ENCODE results near the gene MRPS34. TPM values are rescaled to one million over a fixed set of nuclear protein-coding genes. Genes with fewer than 3 reads are reported as not detected.
"Not testable (repeated sequence)": the region's sequence is repeated elsewhere in the genome, so short reads cannot be mapped to it uniquely, and the experiment has no call there.

Gene MRPS34
- total RNA-seq, 1 donor from 2014 or later = 184 TPM

- intact Hi-C loops (cut with micrococcal nuclease) = no loop called here
Measured at GRCh38 chr16:1745181-1745899, 27.6 kb downstream of the MRPS34 start.

GRCh38 chr16:1744338-1744840 lies 28.5 kb downstream of the MRPS34 start:
- peaks cover 17% of the 10 kb centered on the region for H3K36me3 Mint-ChIP-seq (ENCODE audit: low read depth)
- DNase-seq (ENCODE audit: low spot score) = no peak
- H3K27me3 Mint-ChIP-seq (ENCODE audit: low read depth) = no peaks in the 10 kb centered on the region
- no peaks in the 10 kb centered on the region for H3K9me3 Mint-ChIP-seq
- intact Hi-C loops (cut with micrococcal nuclease) = no loop called here
- H3K27ac Mint-ChIP-seq = no peak overlapping the region
- no peaks in the 10 kb centered on the region for H3K4me1 Mint-ChIP-seq (ENCODE audit: low read depth)
- no peak overlapping the region for H3K4me3 Mint-ChIP-seq (ENCODE audit: low read depth)

More at GRCh38 chr16:1745181-1745899, 27.6 kb downstream of the MRPS34 start:
- peaks cover 17% of the 10 kb centered on the region for H3K36me3 Mint-ChIP-seq (ENCODE audit: low read depth)
- H3K4me3 Mint-ChIP-seq (ENCODE audit: low read depth) = no peak overlapping the region
- no peak overlapping the region for H3K27ac Mint-ChIP-seq
- no peaks in the 10 kb centered on the region for H3K27me3 Mint-ChIP-seq (ENCODE audit: low read depth)
- H3K9me3 Mint-ChIP-seq = no peaks in the 10 kb centered on the region
- no peak for DNase-seq (ENCODE audit: low spot score)
- no peaks in the 10 kb centered on the region for H3K4me1 Mint-ChIP-seq (ENCODE audit: low read depth)

GRCh38 chr16:1743376-1744337 lies 29.3 kb downstream of the MRPS34 start:
- peaks cover 13% of the 10 kb centered on the region for H3K36me3 Mint-ChIP-seq (ENCODE audit: low read depth)
- H3K4me1 Mint-ChIP-seq (ENCODE audit: low read depth) = no peaks in the 10 kb centered on the region
- H3K27ac Mint-ChIP-seq = no peak overlapping the region
- H3K9me3 Mint-ChIP-seq = no peaks in the 10 kb centered on the region
- H3K4me3 Mint-ChIP-seq (ENCODE audit: low read depth) = no peak overlapping the region
- DNase-seq (ENCODE audit: low spot score) = no peak
- intact Hi-C loops (cut with micrococcal nuclease) = no loop called here
- H3K27me3 Mint-ChIP-seq (ENCODE audit: low read depth) = no peaks in the 10 kb centered on the region

GRCh38 chr16:1741553-1742165 lies 31.3 kb downstream of the MRPS34 start:
- H3K4me3 Mint-ChIP-seq (ENCODE audit: low read depth) = no peak overlapping the region
- H3K9me3 Mint-ChIP-seq = no peaks in the 10 kb centered on the region
- H3K27me3 Mint-ChIP-seq (ENCODE audit: low read depth) = no peaks in the 10 kb centered on the region

GRCh38 chr16:1740781-1741490 lies 32.0 kb downstream of the MRPS34 start:
- no peak for DNase-seq (ENCODE audit: low spot score)
- no peaks in the 10 kb centered on the region for H3K9me3 Mint-ChIP-seq
- no peak overlapping the region for H3K4me3 Mint-ChIP-seq (ENCODE audit: low read depth)
- peaks cover 9% of the 10 kb centered on the region for H3K36me3 Mint-ChIP-seq (ENCODE audit: low read depth)
- H3K4me1 Mint-ChIP-seq (ENCODE audit: low read depth) = no peaks in the 10 kb centered on the region
- intact Hi-C loops (cut with micrococcal nuclease) = no loop called here
- no peak overlapping the region for H3K27ac Mint-ChIP-seq
- H3K27me3 Mint-ChIP-seq (ENCODE audit: low read depth) = no peaks in the 10 kb centered on the region

More at GRCh38 chr16:1741553-1742165, 31.3 kb downstream of the MRPS34 start:
- no peak for DNase-seq (ENCODE audit: low spot score)
- Mint-ChIP-seq H3K27ac (no peak overlapping the region), H3K4me1 (ENCODE audit: low read depth) (no peaks in the 10 kb centered on the region), H3K36me3 (ENCODE audit: low read depth) (peaks cover 9% of the 10 kb centered on the region)
- intact Hi-C loops (cut with micrococcal nuclease) = no loop called here

GRCh38 chr16:1740234-1740633 lies 32.7 kb downstream of the MRPS34 start:
- DNase-seq (ENCODE audit: low spot score) = no peak
- Mint-ChIP-seq H3K36me3 (ENCODE audit: low read depth) (peaks cover 9% of the 10 kb centered on the region), H3K4me3 (ENCODE audit: low read depth) (no peak overlapping the region), H3K9me3 (no peaks in the 10 kb centered on the region), H3K27me3 (ENCODE audit: low read depth) (no peaks in the 10 kb centered on the region), H3K4me1 (ENCODE audit: low read depth) (no peaks in the 10 kb centered on the region), H3K27ac (no peak overlapping the region)
- intact Hi-C loops (cut with micrococcal nuclease) = no loop called here

- H3K9me3 Mint-ChIP-seq = no peaks in the 10 kb centered on the region
- no peak overlapping the region for H3K27ac Mint-ChIP-seq
- no peak overlapping the region for H3K4me3 Mint-ChIP-seq (ENCODE audit: low read depth)
- H3K36me3 Mint-ChIP-seq (ENCODE audit: low read depth) = peaks cover 16% of the 10 kb centered on the region
- intact Hi-C loops (cut with micrococcal nuclease) = no loop called here
- no peaks in the 10 kb centered on the region for H3K27me3 Mint-ChIP-seq (ENCODE audit: low read depth)
- DNase-seq (ENCODE audit: low spot score) = no peak
- no peaks in the 10 kb centered on the region for H3K4me1 Mint-ChIP-seq (ENCODE audit: low read depth)
Measured at GRCh38 chr16:1734816-1735215, 38.1 kb downstream of the MRPS34 start.

GRCh38 chr16:1734123-1734522 lies 38.8 kb downstream of the MRPS34 start:
- Mint-ChIP-seq H3K9me3 (no peaks in the 10 kb centered on the region), H3K4me1 (ENCODE audit: low read depth) (no peaks in the 10 kb centered on the region), H3K4me3 (ENCODE audit: low read depth) (no peak overlapping the region), H3K27ac (no peak overlapping the region), H3K36me3 (ENCODE audit: low read depth) (peaks cover 18% of the 10 kb centered on the region), H3K27me3 (ENCODE audit: low read depth) (no peaks in the 10 kb centered on the region)
- no peak for DNase-seq (ENCODE audit: low spot score)
- intact Hi-C loops (cut with micrococcal nuclease) = no loop called here

- intact Hi-C loops (cut with micrococcal nuclease); H3K9me3 Mint-ChIP-seq; H3K27ac Mint-ChIP-seq: not testable (repeated sequence)
Measured at GRCh38 chr16:1732551-1732987, 40.4 kb downstream of the MRPS34 start.

GRCh38 chr16:1732071-1732470 lies 40.9 kb downstream of the MRPS34 start:
- Mint-ChIP-seq H3K4me3 (ENCODE audit: low read depth) (no peak overlapping the region), H3K4me1 (ENCODE audit: low read depth) (no peaks in the 10 kb centered on the region), H3K9me3 (no peaks in the 10 kb centered on the region), H3K36me3 (ENCODE audit: low read depth) (peaks cover 29% of the 10 kb centered on the region), H3K27ac (no peak overlapping the region), H3K27me3 (ENCODE audit: low read depth) (no peaks in the 10 kb centered on the region)
- no peak for DNase-seq (ENCODE audit: low spot score)
- intact Hi-C loops (cut with micrococcal nuclease) = no loop called here

More at GRCh38 chr16:1732551-1732987, 40.4 kb downstream of the MRPS34 start:
- H3K36me3 Mint-ChIP-seq (ENCODE audit: low read depth) = peaks cover 24% of the 10 kb centered on the region
- not testable (repeated sequence) for DNase-seq (ENCODE audit: low spot score); H3K27me3 Mint-ChIP-seq (ENCODE audit: low read depth); H3K4me3 Mint-ChIP-seq (ENCODE audit: low read depth); H3K4me1 Mint-ChIP-seq (ENCODE audit: low read depth)

- H3K27me3 Mint-ChIP-seq (ENCODE audit: low read depth) = no peaks in the 10 kb centered on the region
- H3K36me3 Mint-ChIP-seq (ENCODE audit: low read depth) = peaks cover 33% of the 10 kb centered on the region
- no peak for DNase-seq (ENCODE audit: low spot score)
- H3K9me3 Mint-ChIP-seq = no peaks in the 10 kb centered on the region
- H3K4me1 Mint-ChIP-seq (ENCODE audit: low read depth) = no peaks in the 10 kb centered on the region
- intact Hi-C loops (cut with micrococcal nuclease) = no loop called here
- no peak overlapping the region for H3K4me3 Mint-ChIP-seq (ENCODE audit: low read depth)
- H3K27ac Mint-ChIP-seq = no peak overlapping the region
Measured at GRCh38 chr16:1731603-1732002, 41.3 kb downstream of the MRPS34 start.

GRCh38 chr16:1731073-1731472 lies 41.9 kb downstream of the MRPS34 start:
- Mint-ChIP-seq H3K27me3 (ENCODE audit: low read depth) (no peaks in the 10 kb centered on the region), H3K27ac (no peak overlapping the region), H3K4me3 (ENCODE audit: low read depth) (no peak overlapping the region), H3K36me3 (ENCODE audit: low read depth) (peaks cover 33% of the 10 kb centered on the region), H3K9me3 (no peaks in the 10 kb centered on the region), H3K4me1 (ENCODE audit: low read depth) (no peaks in the 10 kb centered on the region)
- no peak for DNase-seq (ENCODE audit: low spot score)
- intact Hi-C loops (cut with micrococcal nuclease) = no loop called here

Measured in activated T-helper 2 cell treated with anti-CD3 and anti-CD28 coated beads, Interferon-gamma antibody, Interleukin-2, Interleukin-4, amounts not matched to agents 10 μg/mL and 5 μg/mL and 100 μg/mL, durations not matched to agents 14 hours and 24 hours and 36 hours (primary cell).